GM18858 (cell line): Measurements from ENCODE around the gene CALHM4.
"Not testable (repeated sequence)": the region's sequence is repeated elsewhere in the genome, so short reads cannot be mapped to it uniquely, and the experiment has no call there.

Experiments used
- ATAC-seq: cut with Tn5 transposase; IDR thresholded peaks from one replicate; pipeline ENCODE4 v1.9.1; 2021; ENCODE audit not compliant: unreplicated experiment

CALHM4 gene

GRCh38 chr6:116572162-116572561, 18.6 kb downstream of the CALHM4 start:
- no peak for ATAC-seq

GRCh38 chr6:116575227-116575626, 21.7 kb downstream of the CALHM4 start:
- ATAC-seq = no peak

- ATAC-seq = no peak
Measured at GRCh38 chr6:116577486-116577885, 23.9 kb downstream of the CALHM4 start.

- no peak for ATAC-seq
Measured at GRCh38 chr6:116578335-116578734, 24.8 kb downstream of the CALHM4 start.

GRCh38 chr6:116579143-116579542, 25.6 kb downstream of the CALHM4 start:
- ATAC-seq = no peak

GRCh38 chr6:116580198-116580597, 26.6 kb downstream of the CALHM4 start:
- ATAC-seq = no peak

- no peak for ATAC-seq
Measured at GRCh38 chr6:116586276-116586675, 32.7 kb downstream of the CALHM4 start.

GRCh38 chr6:116586738-116587137, 33.2 kb downstream of the CALHM4 start:
- no peak for ATAC-seq

- ATAC-seq = no peak
Measured at GRCh38 chr6:116595247-116595646, 41.7 kb downstream of the CALHM4 start.

GRCh38 chr6:116596815-116597214, 43.3 kb downstream of the CALHM4 start:
- no peak for ATAC-seq

GRCh38 chr6:116603916-116604315, 50.4 kb downstream of the CALHM4 start:
- ATAC-seq = not testable (repeated sequence)

- not testable (repeated sequence) for ATAC-seq
Measured at GRCh38 chr6:116604868-116605267, 51.3 kb downstream of the CALHM4 start.

GRCh38 chr6:116605935-116606334, 52.4 kb downstream of the CALHM4 start:
- ATAC-seq = no peak
